Neuronal stem cell (in vitro differentiated cells): Measurements from ENCODE around the gene CMKLR1.

Experiments used
- DNase-seq: peaks from one replicate; pipeline ENCODE4 v3.0.0-alpha.2; 2013; ENCODE audit warnings: low spot score
- H2AFZ ChIP-seq: one replicate; pipeline ENCODE4 v1.6.1; 2013; ENCODE audit warnings: mild to moderate bottlenecking, low read length, inconsistent platforms
- H2AK5ac ChIP-seq: 2 replicates; pipeline ENCODE4 v1.6.1; 2013; ENCODE audit warnings: low read depth, mild to moderate bottlenecking, inconsistent platforms, low read length, moderate library complexity, mixed read lengths
- H2BK120ac ChIP-seq: 2 replicates; pipeline ENCODE4 v1.6.1; 2013; ENCODE audit warnings: low read depth, mild to moderate bottlenecking, inconsistent platforms, low read length, moderate library complexity, mixed read lengths
- H2BK12ac ChIP-seq: one replicate; pipeline ENCODE4 v1.6.1; 2013; ENCODE audit warnings: low read length, inconsistent platforms
- H2BK15ac ChIP-seq: 2 replicates; pipeline ENCODE4 v1.6.1; 2013; ENCODE audit warnings: mild to moderate bottlenecking, low read length, inconsistent platforms, mixed read lengths
- H2BK5ac ChIP-seq: one replicate; pipeline ENCODE4 v1.6.1; 2013; ENCODE audit warnings: inconsistent platforms, mild to moderate bottlenecking, low read length, moderate library complexity
- H3K14ac ChIP-seq: one replicate; pipeline ENCODE4 v1.6.1; 2013; ENCODE audit warnings: low read length, inconsistent platforms
- H3K18ac ChIP-seq: 2 replicates; pipeline ENCODE4 v1.6.1; 2013; ENCODE audit warnings: low read length, inconsistent platforms
- H3K23ac ChIP-seq: 2 replicates; pipeline ENCODE4 v1.6.1; 2013; ENCODE audit warnings: low read depth, mild to moderate bottlenecking, mixed read lengths, low read length, inconsistent platforms; ENCODE audit not compliant: poor library complexity
- H3K27ac ChIP-seq: replicated peaks from 3 replicates; pipeline ENCODE4 v1.5.1; 2013; ENCODE audit warnings: low read length, inconsistent platforms
- H3K27me3 ChIP-seq, 3 experiments: 2 replicates each; pipeline ENCODE4 v1.6.1; 2013; ENCODE audit warnings: low read length in 3 of 3, mild to moderate bottlenecking in 2 of 3, inconsistent platforms in 1 of 3, low read depth in 1 of 3, mixed read lengths in 1 of 3, moderate library complexity in 1 of 3; ENCODE audit not compliant: control insufficient read depth in 3 of 3, insufficient read depth in 3 of 3
- H3K36me3 ChIP-seq, 2 donors: replicated peaks in 1 of 2; 2 replicates each; pipeline ENCODE4 v1.6.1; 2013; ENCODE audit warnings: low read length in 2 of 2; ENCODE audit not compliant: control insufficient read depth in 2 of 2, insufficient read depth in 2 of 2
- H3K4ac ChIP-seq: 2 replicates; pipeline ENCODE4 v1.6.1; 2013; ENCODE audit warnings: inconsistent platforms, mild to moderate bottlenecking, low read length, moderate library complexity
- H3K4me1 ChIP-seq, 2 donors: 1 replicate in 1 of 2; 2 replicates in 1 of 2; pipeline ENCODE4 v1.6.1; 2013; ENCODE audit warnings: low read length in 2 of 2, low read depth in 1 of 2; ENCODE audit not compliant: control insufficient read depth in 2 of 2, insufficient read depth in 1 of 2
- H3K4me2 ChIP-seq: one replicate; pipeline ENCODE4 v1.6.1; 2013; ENCODE audit warnings: mild to moderate bottlenecking, low read length, inconsistent platforms; ENCODE audit not compliant: insufficient read depth, poor library complexity, severe bottlenecking
- H3K4me3 ChIP-seq, 2 donors: 2 replicates each; pipeline ENCODE4 v1.5.1; 2013; ENCODE audit warnings: low read length in 2 of 2, mild to moderate bottlenecking in 2 of 2, inconsistent platforms in 1 of 2, moderate library complexity in 1 of 2
- H3K79me1 ChIP-seq: one replicate; pipeline ENCODE4 v1.6.1; 2013; ENCODE audit warnings: low read depth, mild to moderate bottlenecking, inconsistent platforms, low read length, moderate library complexity
- H3K9ac ChIP-seq: one replicate; pipeline ENCODE4 v1.6.1; 2013; ENCODE audit warnings: mild to moderate bottlenecking, low read depth, low read length, inconsistent platforms; ENCODE audit not compliant: poor library complexity
- H3K9me3 ChIP-seq, 2 donors: replicated peaks in 1 of 2; 2 replicates each; pipeline versions ENCODE3 to v1.6.1; 2013; ENCODE audit warnings: low read length in 2 of 2, mild to moderate bottlenecking in 2 of 2, inconsistent platforms in 1 of 2, low read depth in 1 of 2, mixed read lengths in 1 of 2, moderate library complexity in 1 of 2; ENCODE audit not compliant: control insufficient read depth in 2 of 2, insufficient read depth in 1 of 2
- H4K8ac ChIP-seq: one replicate; pipeline ENCODE4 v1.6.1; 2013; ENCODE audit warnings: low read depth, mild to moderate bottlenecking, inconsistent platforms, low read length, moderate library complexity
- H4K91ac ChIP-seq: one replicate; pipeline ENCODE4 v1.6.1; 2013; ENCODE audit warnings: low read length, low read depth, mild to moderate bottlenecking, inconsistent platforms; ENCODE audit not compliant: poor library complexity
- WGBS, 2 donors: extraction: QIAGEN DNeasy Blood & Tissue Kit; methylation state at CpG; one replicate each; pipeline ENCODE4 v1.1.7; 2013; ENCODE audit warnings: missing lambda C conversion rate in 2 of 2, mixed read lengths in 1 of 2; ENCODE audit not compliant: insufficient read length in 2 of 2, insufficient replicate concordance in 1 of 2; ENCODE audit errors: extremely low coverage in 2 of 2; 5-methylcytosine and 5-hydroxymethylcytosine counted together

Gene CMKLR1

GRCh38 chr12:108308395-108309085 is 30.6 kb downstream of the CMKLR1 start:
- Histone ChIP-seq H2AK5ac (peak overlapping the region; percentile 12), H3K79me1 (no peaks in the 10 kb centered on the region), H3K9me3 (no peaks in the 10 kb centered on the region), H3K4me1 (peaks cover 23 to 37% of the 10 kb centered on the region in 2 donors), H3K36me3 (no peaks in the 10 kb centered on the region), H2BK120ac (no peak overlapping the region), H2BK12ac (no peak overlapping the region), H2BK5ac (no peak overlapping the region), H3K9ac (no peak overlapping the region), H2AFZ (no peak overlapping the region), H3K4me3 (no peak overlapping the region), H3K4me2 (no peak overlapping the region), H3K23ac (no peak overlapping the region), H3K18ac (peak overlapping the region; percentile 32), H4K91ac (no peak overlapping the region), H3K27ac (no peak overlapping the region), H4K8ac (no peak overlapping the region), H3K4ac (no peak overlapping the region), H3K27me3 (peaks cover 0 to 12% (median 0%) of the 10 kb centered on the region in 3 experiments), H3K14ac (no peak overlapping the region), H2BK15ac (no peak overlapping the region)
- no peak for DNase-seq
- WGBS, 2 donors = no CpG with 5 or more reads among the region's 10 CpGs

DNA sequence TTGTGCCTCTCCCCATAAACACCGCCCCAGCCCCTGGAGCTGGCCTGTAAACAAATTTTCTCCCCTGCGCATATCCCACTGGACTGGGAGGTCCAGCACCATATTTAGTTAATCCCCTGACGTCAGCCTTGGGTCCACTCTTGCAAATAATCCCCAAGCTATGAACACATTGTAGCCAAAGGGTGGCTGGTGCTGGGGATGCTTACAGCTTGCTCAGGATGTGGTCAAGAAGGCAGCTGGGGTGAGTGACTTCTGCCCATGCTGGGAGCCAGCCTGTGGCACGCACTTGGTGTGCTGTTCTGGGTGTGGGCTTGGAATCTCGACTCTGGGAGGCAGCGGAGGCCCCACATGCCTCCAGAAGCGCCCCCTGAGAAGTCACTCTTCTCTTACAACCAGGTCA is 32.1 kb downstream of the CMKLR1 start:
- no peaks in the 10 kb centered on the region for H3K79me1 ChIP-seq
- no peak overlapping the region for H2BK12ac ChIP-seq
- H4K91ac ChIP-seq = no peak overlapping the region
- no peak overlapping the region for H3K9ac ChIP-seq
- peak overlapping the region; percentile 11 for H2AK5ac ChIP-seq
- no peak overlapping the region for H3K4me2 ChIP-seq
- no peaks in the 10 kb centered on the region for H3K9me3 ChIP-seq
- H2BK5ac ChIP-seq = no peak overlapping the region
- H3K23ac ChIP-seq = no peak overlapping the region
- no peak overlapping the region for H3K14ac ChIP-seq
- H2BK120ac ChIP-seq = no peak overlapping the region
- H3K36me3 ChIP-seq = no peaks in the 10 kb centered on the region
- peaks cover 0 to 12% (median 0%) of the 10 kb centered on the region in 3 experiments for H3K27me3 ChIP-seq
- peaks cover 21 to 34% of the 10 kb centered on the region in 2 donors for H3K4me1 ChIP-seq
- H2AFZ ChIP-seq = no peak overlapping the region
- no peak overlapping the region for H3K4me3 ChIP-seq
- no peak overlapping the region for H4K8ac ChIP-seq
- WGBS, 2 donors = no CpG with 5 or more reads among the region's 7 CpGs
- no peak overlapping the region for H3K4ac ChIP-seq
- H3K18ac ChIP-seq = peak overlapping the region; percentile 7
- no peak for DNase-seq
- H2BK15ac ChIP-seq = no peak overlapping the region
- H3K27ac ChIP-seq = no peak overlapping the region

DNA sequence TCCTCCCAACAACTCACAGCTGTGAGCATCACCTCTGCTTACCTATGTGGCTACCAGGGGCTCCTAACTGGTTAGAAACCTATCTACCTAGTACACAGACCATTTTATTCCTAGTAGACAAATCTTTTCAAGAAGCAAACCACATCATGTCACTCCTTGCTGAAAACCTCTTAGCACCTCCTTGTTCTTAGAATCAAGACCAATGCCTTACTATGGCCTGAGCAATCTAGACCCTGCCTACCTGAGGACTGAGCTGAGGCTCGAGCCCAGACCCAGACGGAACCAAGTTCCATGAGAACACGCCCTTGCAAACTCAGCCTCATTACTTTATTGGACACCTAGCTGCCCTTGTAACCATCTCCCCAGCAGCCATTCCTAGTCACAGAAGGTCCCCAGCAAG is 32.6 kb downstream of the CMKLR1 start:
- no peak overlapping the region for H3K4me3 ChIP-seq
- no peak overlapping the region for H2BK15ac ChIP-seq
- H4K91ac ChIP-seq = no peak overlapping the region
- whole genome bisulfite sequencing, 2 donors = no CpG with 5 or more reads among the region's 3 CpGs
- H3K79me1 ChIP-seq = no peaks in the 10 kb centered on the region
- no peak overlapping the region for H3K4ac ChIP-seq
- no peaks in the 10 kb centered on the region for H3K36me3 ChIP-seq
- H2AFZ ChIP-seq = no peak overlapping the region
- H4K8ac ChIP-seq = no peak overlapping the region
- no peak overlapping the region for H3K4me2 ChIP-seq
- no peak overlapping the region for H2BK12ac ChIP-seq
- H2AK5ac ChIP-seq = no peak overlapping the region
- H3K14ac ChIP-seq = no peak overlapping the region
- H3K9me3 ChIP-seq = no peaks in the 10 kb centered on the region
- no peak overlapping the region for H3K27ac ChIP-seq
- no peak overlapping the region for H3K18ac ChIP-seq
- no peak overlapping the region for H2BK120ac ChIP-seq
- peaks cover 0 to 12% (median 0%) of the 10 kb centered on the region in 3 experiments for H3K27me3 ChIP-seq
- peaks cover 21 to 34% of the 10 kb centered on the region in 2 donors for H3K4me1 ChIP-seq
- no peak for DNase-seq
- no peak overlapping the region for H2BK5ac ChIP-seq
- no peak overlapping the region for H3K9ac ChIP-seq
- no peak overlapping the region for H3K23ac ChIP-seq

- peak overlapping the region; percentile 12 for H3K4me2 ChIP-seq
- no peak overlapping the region for H3K27ac ChIP-seq
- no peak overlapping the region for H2BK12ac ChIP-seq
- H4K8ac ChIP-seq = no peak overlapping the region
- H3K9ac ChIP-seq = no peak overlapping the region
- no peaks in the 10 kb centered on the region for H3K79me1 ChIP-seq
- no peak overlapping the region for H2BK120ac ChIP-seq
- no peak overlapping the region for H4K91ac ChIP-seq
- no peak overlapping the region for H3K14ac ChIP-seq
- H2BK15ac ChIP-seq = no peak overlapping the region
- peaks cover 0 to 12% (median 0%) of the 10 kb centered on the region in 3 experiments for H3K27me3 ChIP-seq
- H3K36me3 ChIP-seq = no peaks in the 10 kb centered on the region
- H3K4me1 ChIP-seq = peaks cover 21 to 32% of the 10 kb centered on the region in 2 donors
- no peak overlapping the region for H3K4ac ChIP-seq
- H3K9me3 ChIP-seq = no peaks in the 10 kb centered on the region
- no peak overlapping the region for H3K18ac ChIP-seq
- H2AFZ ChIP-seq = no peak overlapping the region
- peak; percentile 32 for DNase-seq
- no peak overlapping the region for H2AK5ac ChIP-seq
- peak overlapping the region; percentile 11 for H3K23ac ChIP-seq
- no peak overlapping the region for H3K4me3 ChIP-seq
- WGBS, 2 donors = no CpG with 5 or more reads among the region's 10 CpGs
- no peak overlapping the region for H2BK5ac ChIP-seq
These were observed 33.1 kb downstream of the CMKLR1 start for GRCh38 chr12:108305991-108306501.
